Measurements from ENCODE around the gene SNTG2.

Gene SNTG2

GRCh38 chr2:1300284-1300683 is 349.6 kb downstream of the SNTG2 start:
- DNase-seq, result no peak

- DNase-seq, result no peak
Measured at GRCh38 chr2:1301056-1301455, 350.4 kb downstream of the SNTG2 start.

- DNase-seq, result no peak
Measured at GRCh38 chr2:1305342-1306013, 354.8 kb downstream of the SNTG2 start.

GRCh38 chr2:1306014-1306686 is 355.5 kb downstream of the SNTG2 start:
- DNase-seq, result no peak

GRCh38 chr2:1306687-1307516 is 356.3 kb downstream of the SNTG2 start:
- no peak for DNase-seq

- no peak for DNase-seq
Measured at GRCh38 chr2:1307670-1308069, 357.0 kb downstream of the SNTG2 start.

GRCh38 chr2:1308678-1309077 is 358.0 kb downstream of the SNTG2 start:
- DNase-seq, result no peak

- DNase-seq, result no peak
Measured at GRCh38 chr2:1309507-1309906, 358.9 kb downstream of the SNTG2 start.

GRCh38 chr2:1310202-1310601 is 359.6 kb downstream of the SNTG2 start:
- DNase-seq, result no peak

GRCh38 chr2:1310866-1311265 is 360.2 kb downstream of the SNTG2 start:
- no peak for DNase-seq

GRCh38 chr2:1313240-1313924 is 362.7 kb downstream of the SNTG2 start:
- DNase-seq, result no peak

- no peak for DNase-seq
Measured at GRCh38 chr2:1314254-1314653, 363.6 kb downstream of the SNTG2 start.

GRCh38 chr2:1318366-1319009 is 367.8 kb downstream of the SNTG2 start:
- DNase-seq, result no peak

- DNase-seq, result no peak
Measured at GRCh38 chr2:1319393-1319792, 368.7 kb downstream of the SNTG2 start.

GRCh38 chr2:1321321-1321720 is 370.7 kb downstream of the SNTG2 start:
- no peak for DNase-seq

- DNase-seq, result no peak
Measured at GRCh38 chr2:1324884-1325283, 374.2 kb downstream of the SNTG2 start.

GRCh38 chr2:1328684-1329083 is 378.0 kb downstream of the SNTG2 start:
- no peak for DNase-seq

- DNase-seq, result no peak
Measured at GRCh38 chr2:1339388-1340140, 388.9 kb downstream of the SNTG2 start.

GRCh38 chr2:1340141-1340512 is 389.5 kb downstream of the SNTG2 start:
- no peak for DNase-seq

GRCh38 chr2:1341404-1342120 is 390.9 kb downstream of the SNTG2 start:
- no peak for DNase-seq

GRCh38 chr2:1348789-1349188 is 398.1 kb downstream of the SNTG2 start:
- no peak for DNase-seq

Data from NCI-H1092 (cell line).